Urinary bladder (tissue), 4 donors: ENCODE data around the gene PARD3B. TPM values are rescaled to one million over a fixed set of nuclear protein-coding genes. Genes with fewer than 3 reads are reported as not detected.

Experiments used
- DNase-seq: peaks from one replicate; pipeline ENCODE4 v3.0.0-alpha.2; 2015; ENCODE audit errors: extremely low spot score
- H3K27ac ChIP-seq: one replicate; pipeline ENCODE4 v1.5.1; 2013; ENCODE audit warnings: low read depth, mild to moderate bottlenecking, moderate library complexity
- H3K36me3 ChIP-seq: one replicate; pipeline ENCODE4 v1.6.1; 2013; ENCODE audit warnings: mild to moderate bottlenecking, moderate library complexity; ENCODE audit not compliant: insufficient read depth
- H3K4me1 ChIP-seq: one replicate; pipeline ENCODE4 v1.6.1; 2013; ENCODE audit warnings: mild to moderate bottlenecking, moderate library complexity; ENCODE audit not compliant: insufficient read depth
- H3K4me3 ChIP-seq: one replicate; pipeline ENCODE4 v1.5.1; 2013; ENCODE audit warnings: low read depth, low read length
- WGBS: extraction: QIAGEN DNeasy Blood & Tissue Kit; methylation state at CpG from one replicate; pipeline ENCODE4 v1.1.7; 2013; 5-methylcytosine and 5-hydroxymethylcytosine counted together
- polyA plus RNA-seq: library from polyadenylated mRNA; stranded (reverse); fragments of 200-250 nt; gene quantifications from one replicate; pipeline ENCODE4 v1.2.3, GENCODE V29; 2013
- total RNA-seq: library from RNA; depleted of rRNA; stranded (reverse); fragments of >200 nt; gene quantifications from one replicate; pipeline ENCODE4 v1.2.3, GENCODE V29; 2014
- donor health status: healthy with polysubstance abuse.
- donor health status: healthy.

Gene PARD3B
- total and polyA plus RNA-seq, 2 donors: 9.1 to 42.9 TPM

GRCh38 chr2:205094031-205094430, 548.8 kb downstream of the PARD3B start:
- no peak for DNase-seq
- 95% methylated on average over 3 of the region's 3 CpGs for WGBS
- no peaks in the 10 kb centered on the region for H3K4me1 ChIP-seq
- H3K4me3 ChIP-seq: no peak overlapping the region
- no peak overlapping the region for H3K27ac ChIP-seq
- H3K36me3 ChIP-seq: no peaks in the 10 kb centered on the region

GRCh38 chr2:205103699-205104098, 558.4 kb downstream of the PARD3B start:
- Histone ChIP-seq H3K4me3 (no peak overlapping the region), H3K27ac (no peak overlapping the region), H3K36me3 (no peaks in the 10 kb centered on the region), H3K4me1 (no peaks in the 10 kb centered on the region)
- DNase-seq: no peak
- WGBS: 94% methylated on average over 2 of the region's 2 CpGs

GRCh38 chr2:205107810-205108209, 562.5 kb downstream of the PARD3B start:
- no peak for DNase-seq
- no peaks in the 10 kb centered on the region for H3K4me1 ChIP-seq
- WGBS: 87% methylated on average over 2 of the region's 2 CpGs
- no peaks in the 10 kb centered on the region for H3K36me3 ChIP-seq
- H3K4me3 ChIP-seq: no peak overlapping the region
- H3K27ac ChIP-seq: no peak overlapping the region

GRCh38 chr2:205115511-205115910, 570.2 kb downstream of the PARD3B start:
- no peak overlapping the region for H3K4me3 ChIP-seq
- DNase-seq: no peak
- WGBS: 92% methylated on average over 2 of the region's 2 CpGs

GRCh38 chr2:205117125-205117524, 571.9 kb downstream of the PARD3B start:
- no peak for DNase-seq
- WGBS: 93% methylated on average over 2 of the region's 2 CpGs
- no peaks in the 10 kb centered on the region for H3K36me3 ChIP-seq
- no peak overlapping the region for H3K4me3 ChIP-seq
- H3K27ac ChIP-seq: no peak overlapping the region
- no peaks in the 10 kb centered on the region for H3K4me1 ChIP-seq

More at GRCh38 chr2:205115511-205115910, 570.2 kb downstream of the PARD3B start:
- Histone ChIP-seq H3K36me3 (no peaks in the 10 kb centered on the region), H3K27ac (no peak overlapping the region), H3K4me1 (no peaks in the 10 kb centered on the region)

- H3K4me1 ChIP-seq: no peaks in the 10 kb centered on the region
- WGBS: 94% methylated on average over 9 of the region's 9 CpGs
- H3K27ac ChIP-seq: no peak overlapping the region
- no peaks in the 10 kb centered on the region for H3K36me3 ChIP-seq
- DNase-seq: no peak
- no peak overlapping the region for H3K4me3 ChIP-seq
These were observed 573.9 kb downstream of the PARD3B start for GRCh38 chr2:205119136-205119535.

- no peaks in the 10 kb centered on the region for H3K36me3 ChIP-seq
- no peak overlapping the region for H3K27ac ChIP-seq
- no peaks in the 10 kb centered on the region for H3K4me1 ChIP-seq
- no peak overlapping the region for H3K4me3 ChIP-seq
- DNase-seq: no peak
These were observed 583.5 kb downstream of the PARD3B start for GRCh38 chr2:205128726-205129125.

GRCh38 chr2:205129531-205129930, 584.3 kb downstream of the PARD3B start:
- 60% methylated on average over 5 of the region's 5 CpGs for WGBS
- no peak overlapping the region for H3K27ac ChIP-seq
- H3K4me3 ChIP-seq: no peak overlapping the region
- no peaks in the 10 kb centered on the region for H3K36me3 ChIP-seq
- DNase-seq: no peak
- H3K4me1 ChIP-seq: no peaks in the 10 kb centered on the region

- Histone ChIP-seq H3K4me3 (no peak overlapping the region), H3K27ac (no peak overlapping the region), H3K4me1 (no peaks in the 10 kb centered on the region), H3K36me3 (no peaks in the 10 kb centered on the region)
- DNase-seq: no peak
- 86% methylated on average over 4 of the region's 4 CpGs for WGBS
These were observed 585.0 kb downstream of the PARD3B start for GRCh38 chr2:205130111-205130829.

- no peak for DNase-seq
- Histone ChIP-seq H3K4me3 (no peak overlapping the region), H3K27ac (no peak overlapping the region), H3K36me3 (no peaks in the 10 kb centered on the region), H3K4me1 (no peaks in the 10 kb centered on the region)
- 84% methylated on average over 1 of the region's 1 CpG for WGBS
These were observed 588.3 kb downstream of the PARD3B start for GRCh38 chr2:205133544-205133943.

- Histone ChIP-seq H3K4me3 (no peak overlapping the region), H3K4me1 (no peaks in the 10 kb centered on the region), H3K27ac (no peak overlapping the region), H3K36me3 (no peaks in the 10 kb centered on the region)
- 94% methylated on average over 2 of the region's 2 CpGs for WGBS
- DNase-seq: no peak
These were observed 593.5 kb downstream of the PARD3B start for GRCh38 chr2:205138735-205139134.

- DNase-seq: no peak
- 78% methylated on average over 8 of the region's 8 CpGs for WGBS
These were observed 594.7 kb downstream of the PARD3B start for GRCh38 chr2:205139822-205140463.

GRCh38 chr2:205141381-205141780, 596.1 kb downstream of the PARD3B start:
- no peak overlapping the region for H3K27ac ChIP-seq
- H3K4me1 ChIP-seq: no peaks in the 10 kb centered on the region
- DNase-seq: no peak
- H3K4me3 ChIP-seq: no peak overlapping the region
- WGBS: 96% methylated on average over 1 of the region's 1 CpG
- no peaks in the 10 kb centered on the region for H3K36me3 ChIP-seq

More at GRCh38 chr2:205139822-205140463, 594.7 kb downstream of the PARD3B start:
- Histone ChIP-seq H3K4me1 (no peaks in the 10 kb centered on the region), H3K4me3 (no peak overlapping the region), H3K27ac (no peak overlapping the region), H3K36me3 (no peaks in the 10 kb centered on the region)

GRCh38 chr2:205145888-205146287, 600.6 kb downstream of the PARD3B start:
- Histone ChIP-seq H3K36me3 (no peaks in the 10 kb centered on the region), H3K27ac (no peak overlapping the region), H3K4me1 (no peaks in the 10 kb centered on the region), H3K4me3 (no peak overlapping the region)
- WGBS: 98% methylated on average over 6 of the region's 6 CpGs
- DNase-seq: no peak
